Measurements from ENCODE around the gene SUPT16H.
"Not testable (repeated sequence)": the region's sequence is repeated elsewhere in the genome, so short reads cannot be mapped to it uniquely, and the experiment has no call there.

Gene SUPT16H

GRCh38 chr14:21356511-21356910 lies 27.3 kb downstream of the SUPT16H start:
- no peak for DNase-seq

GRCh38 chr14:21352587-21352986 lies 31.2 kb downstream of the SUPT16H start:
- DNase-seq, result no peak

GRCh38 chr14:21350539-21350938 lies 33.3 kb downstream of the SUPT16H start:
- no peak for DNase-seq

DNA sequence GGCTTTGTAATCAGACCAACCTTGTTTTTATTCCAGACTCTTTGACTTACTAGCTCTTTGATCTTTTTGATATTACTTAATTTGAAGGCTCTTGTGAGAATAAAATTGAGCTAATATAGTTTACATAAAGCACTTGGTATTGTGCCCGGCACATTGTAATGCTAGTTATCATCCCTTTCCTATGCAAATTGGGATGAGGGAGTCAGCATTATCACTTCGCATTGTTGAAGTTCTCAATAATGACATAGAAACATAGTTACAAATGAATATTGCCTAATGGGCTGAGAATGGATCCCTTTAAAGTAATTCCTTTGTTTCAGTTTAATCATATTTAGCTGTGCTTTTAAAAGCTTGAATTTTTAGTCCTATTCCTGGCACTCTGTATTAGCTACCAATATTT lies 36.6 kb downstream of the SUPT16H start:
- no peak for DNase-seq

DNA sequence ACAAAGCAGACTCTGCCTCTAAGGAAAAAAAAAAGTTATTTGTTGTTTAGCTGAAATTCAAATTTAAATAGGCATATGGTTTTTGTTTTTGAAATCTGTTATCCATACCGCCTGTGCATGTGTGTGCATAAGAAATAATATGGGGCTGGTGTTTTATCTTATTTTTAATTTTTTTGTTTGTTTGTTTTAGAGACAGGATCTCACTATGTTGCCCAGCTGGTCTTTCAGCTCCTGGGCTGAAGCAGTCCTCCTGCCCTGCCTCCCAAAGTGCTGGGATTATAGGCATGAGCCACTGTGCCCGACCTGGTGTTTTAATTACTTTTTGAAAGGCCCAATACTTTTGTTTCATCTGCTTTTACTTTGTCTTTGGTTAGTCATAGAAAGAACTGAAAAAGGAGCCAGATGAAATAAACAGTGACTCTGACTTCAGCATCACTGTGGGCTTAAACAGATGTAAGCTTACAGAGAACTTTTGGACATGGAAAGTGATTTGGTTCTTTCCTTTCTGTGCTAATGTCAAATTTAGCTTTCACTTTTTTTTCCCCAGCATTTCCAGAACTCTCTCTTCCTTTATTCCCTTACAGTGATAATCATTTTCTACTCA lies 37.2 kb downstream of the SUPT16H start:
- no peak for DNase-seq

GRCh38 chr14:21343035-21343794 lies 40.6 kb downstream of the SUPT16H start:
- DNase-seq, result no peak

GRCh38 chr14:21334202-21334906 lies 49.5 kb downstream of the SUPT16H start:
- no peak for DNase-seq

DNA sequence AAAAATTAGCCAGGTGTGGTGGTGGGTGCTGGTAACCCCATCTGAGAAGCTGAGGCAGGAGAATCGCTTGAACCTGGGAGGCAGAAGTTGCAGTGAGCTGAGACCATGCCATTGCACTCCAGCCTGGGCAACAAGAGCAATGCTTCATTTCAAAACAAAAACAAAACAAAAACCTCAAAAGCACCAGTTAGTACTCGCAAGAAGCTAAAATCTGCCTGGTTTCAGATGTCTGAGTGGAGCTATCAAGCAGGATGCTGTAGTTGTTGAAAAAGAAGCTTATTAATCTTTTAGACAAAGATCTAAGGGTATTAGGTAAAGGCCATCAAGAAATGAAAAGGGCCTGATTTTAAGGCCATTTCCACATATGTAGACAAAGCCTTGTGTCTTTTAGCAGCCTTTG lies 50.9 kb downstream of the SUPT16H start:
- no peak for DNase-seq

DNA sequence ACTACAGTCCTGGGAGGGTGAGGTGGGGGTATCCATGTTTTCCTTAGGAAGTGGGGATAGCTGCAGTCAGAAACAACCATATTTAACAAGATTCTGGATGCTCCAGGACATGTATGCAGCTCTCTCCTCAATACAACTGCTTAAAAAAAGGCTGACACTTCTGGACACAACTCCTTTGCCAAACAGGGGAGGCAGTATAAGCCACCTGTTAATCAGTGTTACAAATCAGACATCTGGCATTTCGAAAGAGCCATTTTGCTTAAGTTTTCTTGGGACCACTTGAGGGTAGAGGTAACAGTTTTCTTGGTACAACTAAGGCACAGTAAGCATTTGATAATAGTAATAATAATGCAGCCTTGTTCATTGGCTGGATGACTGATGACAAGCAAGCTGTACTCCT lies 56.8 kb downstream of the SUPT16H start:
- no peak for DNase-seq

GRCh38 chr14:21322716-21323115 lies 61.1 kb downstream of the SUPT16H start:
- no peak for DNase-seq

DNA sequence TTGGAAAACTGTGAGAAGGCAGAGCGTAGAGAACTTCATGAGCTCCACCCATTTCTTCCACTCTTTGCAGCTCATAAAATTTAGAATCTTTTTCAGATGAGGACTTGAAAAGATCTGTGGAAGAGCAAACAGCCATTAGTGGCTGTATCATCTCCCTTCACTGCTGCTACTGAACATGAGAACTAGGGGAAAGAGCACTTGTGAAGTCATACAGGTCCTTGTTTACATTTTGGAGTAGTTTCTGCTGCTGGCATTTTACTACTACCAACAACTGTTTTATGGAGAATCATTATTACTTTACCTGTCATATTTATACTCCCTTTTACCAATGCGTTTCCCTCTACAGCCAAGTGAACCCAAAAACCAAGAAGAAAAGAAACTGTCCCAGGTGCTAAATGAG lies 62.9 kb downstream of the SUPT16H start:
- no peak for DNase-seq

DNA sequence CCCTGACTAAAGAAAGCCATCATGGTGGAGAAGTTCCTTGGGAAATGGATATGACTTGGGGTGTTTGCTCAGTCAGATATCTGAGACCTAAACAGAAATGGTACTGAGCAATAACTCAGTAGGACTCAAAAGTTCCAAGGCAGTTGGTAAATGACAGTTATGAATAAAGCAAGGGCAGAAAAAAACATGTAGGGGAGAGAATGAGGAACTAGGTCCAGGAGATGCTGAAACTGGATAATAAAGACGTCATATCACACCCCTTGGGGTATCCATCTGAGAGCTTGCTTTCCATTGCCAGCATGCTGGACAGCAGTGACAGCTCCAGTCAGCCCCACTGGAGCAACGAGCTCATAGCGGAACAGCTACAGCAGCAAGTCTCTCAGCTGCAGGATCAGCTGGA lies 66.4 kb downstream of the SUPT16H start:
- DNase-seq, result no peak

DNA sequence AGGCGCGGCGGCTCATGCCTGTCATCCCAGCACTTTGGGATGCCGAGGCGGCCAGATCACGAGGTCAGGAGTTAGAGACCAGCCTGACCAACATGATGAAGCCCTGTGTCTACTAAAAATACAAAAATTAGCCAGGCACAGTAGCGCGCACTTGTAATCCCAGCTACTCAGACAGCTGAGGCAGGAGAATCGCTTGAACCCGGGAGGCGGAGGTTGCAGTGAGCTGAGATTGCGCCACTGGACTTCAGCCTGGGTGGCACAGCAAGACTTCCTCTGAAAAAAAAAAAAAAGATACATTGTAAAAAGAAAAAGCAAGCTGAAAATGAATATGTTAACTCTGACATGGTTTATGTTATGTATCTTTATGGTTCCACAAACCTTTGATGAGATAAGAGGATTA lies 70.3 kb downstream of the SUPT16H start:
- no peak for DNase-seq

DNA sequence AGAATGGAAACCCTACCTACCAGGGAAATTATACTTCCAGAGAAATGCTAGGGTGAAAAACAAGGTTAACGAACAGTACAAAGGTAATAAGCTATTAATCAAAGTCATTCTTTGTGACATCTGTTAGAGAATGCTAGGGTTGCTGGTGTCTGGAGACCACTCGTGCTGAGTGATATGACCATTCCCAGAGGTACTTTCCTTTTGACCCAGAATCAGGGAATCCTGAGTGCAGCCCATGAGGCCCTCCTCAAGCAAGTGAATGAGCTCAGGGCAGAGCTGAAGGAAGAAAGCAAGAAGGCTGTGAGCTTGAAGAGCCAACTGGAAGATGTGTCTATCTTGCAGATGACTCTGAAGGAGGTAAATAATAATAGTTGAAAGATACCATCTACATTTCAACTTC lies 72.2 kb downstream of the SUPT16H start:
- no peak for DNase-seq

DNA sequence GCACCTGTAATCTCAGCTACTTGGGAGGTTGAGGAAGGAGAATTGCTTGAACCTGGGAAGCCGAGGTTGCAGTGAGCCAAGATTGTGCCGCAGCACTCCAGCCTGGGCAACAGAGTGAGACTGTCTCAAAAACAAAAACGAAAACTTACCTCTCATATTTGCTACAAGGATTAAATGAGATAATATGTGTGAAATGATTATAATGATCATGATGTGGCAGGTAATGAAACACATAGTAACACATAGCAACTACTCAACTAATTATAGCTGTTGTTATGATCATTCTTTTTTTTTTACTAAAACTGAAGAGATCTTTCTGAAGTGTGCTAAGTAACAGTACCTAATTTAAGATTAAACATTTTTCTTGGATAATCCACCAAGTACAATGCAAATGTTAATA lies 73.9 kb downstream of the SUPT16H start:
- no peak for DNase-seq

GRCh38 chr14:21309238-21309636 lies 74.6 kb downstream of the SUPT16H start:
- no peak for DNase-seq

DNA sequence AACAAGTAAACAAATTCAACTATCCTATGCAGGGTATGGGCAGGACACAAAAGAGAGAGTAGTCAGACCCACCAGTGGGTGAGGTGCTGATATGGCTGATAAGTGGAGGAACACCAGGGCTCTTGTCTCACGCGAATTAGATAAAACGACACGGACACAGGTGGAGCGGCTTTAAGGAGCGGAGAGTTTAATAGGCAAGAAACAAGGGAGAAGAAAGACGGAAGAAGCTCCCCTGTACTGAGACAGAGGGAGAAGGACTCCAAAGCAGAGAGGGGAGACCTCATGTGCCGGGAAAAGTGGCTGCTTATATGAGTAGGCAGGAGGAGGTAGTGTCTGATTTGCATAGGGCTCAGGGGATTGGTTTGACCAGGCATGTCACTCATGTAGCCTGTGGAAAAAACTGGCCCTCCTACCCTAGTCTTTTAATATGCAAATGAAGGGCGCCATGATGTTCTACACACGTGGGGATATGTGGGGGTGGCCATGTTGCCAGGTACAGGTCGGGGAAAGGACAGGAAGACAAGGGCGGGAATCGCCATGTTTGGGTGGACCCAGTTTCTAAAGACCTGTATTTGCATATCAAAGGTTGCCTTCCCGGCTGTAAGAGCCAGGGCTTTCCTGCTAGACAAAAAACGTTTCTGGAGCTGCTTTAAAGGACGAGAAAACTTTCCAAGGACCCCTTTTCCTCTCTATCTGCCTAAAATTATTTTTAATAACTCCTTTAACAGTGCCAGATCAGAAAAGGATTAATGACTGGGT lies 75.2 kb downstream of the SUPT16H start:
- DNase-seq, result no peak

GRCh38 chr14:21308132-21308478 lies 75.7 kb downstream of the SUPT16H start:
- DNase-seq, result no peak

DNA sequence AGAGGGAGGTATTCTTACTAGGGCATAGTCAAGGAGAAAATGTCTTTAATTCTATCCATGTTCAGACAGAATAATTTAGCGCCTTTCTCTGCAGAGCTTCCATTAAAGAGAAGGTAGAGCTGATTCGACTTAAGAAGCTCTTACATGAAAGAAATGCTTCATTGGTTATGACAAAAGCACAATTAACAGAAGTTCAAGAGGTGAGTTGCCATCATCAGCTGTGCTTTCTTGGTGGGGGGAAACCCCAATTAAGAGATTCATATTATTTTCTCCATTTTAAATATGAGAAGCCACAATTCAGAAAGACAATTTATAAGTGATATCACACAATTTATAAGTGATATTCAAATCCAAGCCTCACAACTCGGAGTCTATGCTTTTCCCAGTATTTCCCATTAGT lies 76.2 kb downstream of the SUPT16H start:
- no peak for DNase-seq

- not testable (repeated sequence) for DNase-seq
Observed at GRCh38 chr14:21302836-21303140, 81.0 kb downstream of the SUPT16H start.

DNA sequence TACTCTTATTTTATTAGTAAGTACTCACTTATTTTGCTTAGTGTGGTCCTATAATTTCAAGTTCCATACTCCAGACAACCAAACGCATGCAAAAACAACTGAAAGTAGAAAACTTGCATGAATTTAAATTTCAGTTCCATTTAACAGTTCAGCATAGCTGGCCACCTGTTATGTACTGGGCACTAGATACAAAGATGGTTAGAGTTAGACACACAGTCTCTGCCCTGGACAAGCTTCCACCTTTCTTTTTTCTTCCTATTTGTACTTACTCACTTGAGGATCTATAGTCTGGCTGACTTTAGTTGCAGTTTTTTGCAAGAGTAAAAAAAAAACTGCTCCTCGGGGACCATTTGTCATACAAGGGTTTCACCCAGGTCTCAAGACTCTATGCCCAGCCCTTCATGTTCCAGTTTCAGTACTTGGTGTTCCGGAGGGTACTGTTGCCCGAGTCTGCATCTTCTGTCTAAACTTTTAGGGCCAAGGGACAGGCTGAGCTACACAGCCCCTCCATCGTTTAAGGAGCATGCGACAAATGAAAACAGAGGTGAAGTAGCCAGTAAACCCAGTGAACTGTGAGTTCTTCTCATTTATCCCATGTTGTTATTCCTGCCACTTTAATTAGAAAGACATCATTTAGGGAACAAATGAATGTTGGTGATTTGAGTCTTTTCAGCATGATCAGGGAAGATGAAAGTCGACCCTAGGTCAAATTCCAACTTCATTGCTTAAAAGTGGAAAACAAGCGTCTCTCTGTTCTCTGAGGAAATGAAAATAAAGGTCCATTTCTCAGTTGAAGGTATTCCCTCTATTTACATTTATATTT lies 81.6 kb downstream of the SUPT16H start:
- no peak for DNase-seq
